GM19463 (cell line): ENCODE measurements around the gene NALCN.

Experiments used
- ATAC-seq: cut with Tn5 transposase; IDR thresholded peaks from one replicate; pipeline ENCODE4 v1.9.1; 2021; ENCODE audit warnings: mild to moderate bottlenecking, moderate library complexity; ENCODE audit not compliant: unreplicated experiment

The NALCN gene

DNA sequence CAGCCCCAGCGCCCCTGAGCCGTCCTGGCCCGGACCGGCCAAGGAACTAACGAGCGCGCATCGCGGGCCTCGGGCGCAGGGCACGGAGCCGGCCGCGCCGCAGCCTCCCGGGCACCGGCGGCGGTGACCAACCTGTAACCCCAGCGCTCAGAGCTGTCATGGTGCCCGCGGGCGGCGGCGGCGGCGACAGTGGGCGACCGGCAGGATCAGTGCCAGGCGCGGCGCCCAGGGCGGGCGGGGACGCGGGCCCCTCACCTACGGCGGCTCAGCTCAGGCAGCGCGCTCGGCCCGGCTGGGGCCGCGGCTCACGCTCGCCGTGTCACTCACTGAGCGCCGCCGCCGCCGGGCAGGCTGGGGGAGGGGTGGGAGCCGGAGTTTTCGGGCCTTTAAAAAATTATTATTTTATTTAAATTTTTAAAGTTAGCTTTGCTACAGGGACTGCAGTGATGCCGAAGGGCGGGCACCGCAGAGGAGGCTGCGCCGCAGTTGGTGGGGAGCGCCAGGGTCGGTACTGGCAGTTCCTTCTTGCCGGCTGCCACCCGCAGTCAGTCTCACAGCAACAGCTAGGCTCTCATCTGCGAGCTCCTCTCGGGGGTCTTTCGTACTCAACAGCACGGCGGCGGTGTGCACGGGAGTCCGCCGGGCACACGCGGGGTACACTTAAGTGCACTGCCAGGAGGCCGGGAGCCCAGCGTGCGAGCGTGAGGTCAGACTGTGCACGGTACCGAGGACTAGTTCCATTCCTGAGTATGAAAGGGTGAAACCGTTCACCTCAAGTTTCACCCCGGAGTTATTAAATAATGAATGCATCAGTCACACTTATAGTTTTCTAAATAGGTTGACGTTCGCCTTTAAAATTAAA lies at the start of gene NALCN:
Gene NALCN, minus strand, starts transcription at position 328 of the 862 bp plus-strand sequence. CDS start 17,382 bp downstream, outside the sequence.
- no peak for ATAC-seq

DNA sequence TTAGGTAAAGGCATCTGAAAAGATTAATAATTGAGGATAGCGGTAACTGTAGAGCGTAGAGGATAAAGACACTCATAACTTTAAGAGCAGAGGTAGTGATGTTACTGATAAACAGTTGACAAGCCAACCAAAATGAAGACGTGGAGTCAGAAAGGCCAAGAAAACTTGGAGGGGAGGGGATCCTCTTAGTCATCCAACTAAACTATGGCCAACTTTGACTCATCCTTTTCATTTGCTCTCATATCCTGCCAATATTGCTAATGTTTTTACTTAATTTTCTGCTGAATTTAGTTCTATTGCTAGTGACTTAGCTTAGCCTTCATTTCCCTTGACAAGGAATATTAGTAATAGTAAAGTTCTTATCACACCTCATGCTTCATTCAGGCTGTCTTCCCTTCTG lies 49.6 kb upstream of the NALCN start:
- no peak for ATAC-seq

DNA sequence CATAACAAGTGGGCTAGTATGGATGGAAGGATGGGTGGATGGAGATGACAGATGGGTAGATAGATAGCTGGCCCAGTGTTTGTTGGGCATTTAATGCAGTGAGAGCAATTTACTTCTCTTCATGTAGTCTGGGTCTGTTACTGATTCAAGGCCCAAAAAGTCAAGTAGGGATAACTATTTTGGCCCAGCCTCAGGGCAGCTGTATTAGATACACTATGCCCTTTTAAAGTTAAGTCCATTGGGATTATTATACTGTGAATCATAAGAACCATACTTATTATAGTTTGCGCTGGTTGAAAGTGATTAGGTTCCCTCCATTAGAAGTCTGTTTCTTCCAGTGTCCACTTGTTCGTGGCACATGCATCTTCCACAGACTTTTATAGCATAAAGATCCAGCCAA lies 40.9 kb upstream of the NALCN start:
- no peak for ATAC-seq

DNA sequence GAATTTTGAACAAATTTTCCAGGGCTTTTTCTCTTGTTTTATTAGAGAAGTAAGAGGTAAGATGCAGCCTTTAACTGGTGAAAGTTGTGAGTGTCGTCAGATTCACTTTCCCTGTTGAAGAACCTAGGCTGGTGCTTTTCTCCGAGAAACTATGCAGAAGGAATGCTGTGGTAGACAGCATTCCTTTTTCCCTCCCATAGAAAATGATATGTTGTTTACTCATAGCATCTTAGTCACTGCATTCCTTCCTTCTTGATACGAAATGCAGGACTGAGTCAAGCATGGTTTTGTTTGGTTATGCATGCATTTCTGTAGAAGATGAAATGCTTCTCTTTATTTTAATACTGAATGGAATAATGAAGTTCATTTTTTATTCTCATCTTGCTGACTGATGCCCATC lies 39.6 kb upstream of the NALCN start:
- ATAC-seq: no peak

DNA sequence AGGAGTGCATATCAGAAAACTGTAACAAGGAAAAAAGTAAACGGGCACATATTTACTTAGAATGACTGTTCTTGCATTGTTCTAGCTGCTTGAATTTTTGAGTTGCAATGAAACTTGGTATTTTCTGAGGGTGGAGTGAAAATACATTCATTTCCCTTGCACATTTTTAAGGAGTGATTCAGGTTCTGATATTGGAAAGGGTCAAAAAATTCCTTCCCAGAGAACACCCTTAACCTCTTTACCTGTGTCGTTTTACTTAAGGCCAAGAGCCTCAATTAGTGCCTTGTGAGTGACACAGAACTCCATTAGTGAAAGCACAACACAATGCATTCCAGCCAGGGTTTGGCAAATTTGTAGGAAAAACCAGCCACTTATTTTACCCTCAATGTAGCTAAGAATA lies 38.5 kb upstream of the NALCN start:
- no peak for ATAC-seq

DNA sequence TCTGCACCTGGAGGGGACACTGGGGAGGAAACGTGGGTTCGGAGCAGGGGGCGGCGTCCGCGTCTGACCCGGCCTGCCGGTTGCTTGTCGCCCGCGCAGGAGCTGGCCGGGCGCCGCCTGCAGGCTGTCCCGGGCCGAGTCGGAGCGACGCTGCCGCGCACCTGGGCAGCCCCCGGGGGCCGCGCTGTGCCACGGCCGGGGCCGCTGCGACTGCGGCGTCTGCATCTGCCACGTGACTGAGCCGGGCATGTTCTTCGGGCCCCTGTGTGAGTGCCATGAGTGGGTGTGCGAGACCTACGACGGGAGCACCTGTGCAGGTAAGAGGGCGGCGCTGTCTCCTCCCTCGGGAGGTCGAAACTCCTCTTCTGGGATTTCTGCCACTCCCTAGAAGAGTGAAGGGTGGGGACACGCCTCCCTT lies 37.5 kb upstream of the NALCN start:
- peak; percentile 34 for ATAC-seq

DNA sequence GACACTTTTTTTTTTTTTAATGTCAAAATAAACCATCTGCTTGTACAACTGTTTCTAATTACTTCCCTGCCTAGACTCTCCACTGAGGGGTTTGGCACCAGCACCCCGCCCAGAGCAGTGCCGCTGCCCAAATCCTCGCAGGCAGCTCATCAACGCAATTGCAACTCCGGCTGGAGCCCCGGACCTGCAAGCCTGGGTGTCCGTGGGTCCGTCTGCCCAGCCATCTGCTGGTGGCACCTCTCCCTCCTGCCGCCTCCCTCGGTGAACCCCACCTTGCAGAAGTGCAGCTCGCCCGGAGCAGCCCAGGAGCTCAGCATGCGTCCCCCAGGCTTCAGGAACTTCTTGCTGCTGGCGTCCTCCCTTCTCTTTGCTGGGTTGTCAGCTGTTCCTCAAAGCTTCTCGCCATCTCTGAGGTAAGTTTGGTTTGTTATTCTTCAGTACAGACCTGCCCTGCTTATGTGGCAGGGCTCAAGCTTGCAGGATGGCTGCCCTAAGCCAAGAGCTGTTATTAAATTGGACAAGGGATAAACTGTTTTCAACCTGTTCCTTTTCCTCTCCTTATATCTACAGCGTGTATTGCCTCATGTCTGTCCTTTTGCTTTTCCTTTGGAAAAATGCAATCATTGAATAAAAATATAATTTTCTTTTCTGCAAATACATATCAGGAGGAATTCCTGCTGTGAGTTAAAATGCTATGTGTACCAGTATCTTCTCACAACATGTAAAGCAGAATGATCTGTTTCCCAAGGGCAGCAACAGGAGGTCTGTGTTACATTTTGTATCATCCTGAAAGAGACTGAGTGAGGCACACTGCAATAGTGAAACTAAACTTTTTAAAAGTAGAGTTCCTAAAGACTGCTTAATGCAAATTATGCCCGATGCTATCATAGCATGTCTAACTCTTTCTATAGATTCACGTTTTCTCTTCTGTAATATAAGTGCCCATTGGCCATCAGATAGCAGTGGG lies 36.5 kb upstream of the NALCN start, which contains the start of gene ITGBL1:
Gene ITGBL1, plus strand, starts transcription at position 157 of the 967 bp plus-strand sequence. Its CDS starts 159 bp downstream, at position 316.
- peak; percentile 71 for ATAC-seq

DNA sequence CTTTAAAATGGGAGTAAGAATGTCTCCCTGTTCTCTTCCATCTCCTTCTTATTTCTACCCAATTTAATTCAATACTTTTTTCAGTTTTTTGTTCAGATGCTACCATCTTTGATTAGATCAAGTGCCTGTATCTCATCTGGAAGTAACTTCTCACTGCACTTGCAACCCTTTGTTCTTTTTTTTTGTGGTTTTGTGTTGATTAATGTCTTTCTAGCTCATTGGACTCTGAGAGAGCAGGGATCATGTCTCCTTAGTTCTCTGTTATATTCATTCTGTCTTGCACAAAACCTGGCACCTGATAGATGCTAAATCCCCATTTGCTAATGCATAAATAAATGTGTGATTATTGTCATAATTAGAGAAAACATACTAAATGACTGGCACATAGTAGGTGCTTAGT lies 35.3 kb upstream of the NALCN start:
- ATAC-seq: no peak

DNA sequence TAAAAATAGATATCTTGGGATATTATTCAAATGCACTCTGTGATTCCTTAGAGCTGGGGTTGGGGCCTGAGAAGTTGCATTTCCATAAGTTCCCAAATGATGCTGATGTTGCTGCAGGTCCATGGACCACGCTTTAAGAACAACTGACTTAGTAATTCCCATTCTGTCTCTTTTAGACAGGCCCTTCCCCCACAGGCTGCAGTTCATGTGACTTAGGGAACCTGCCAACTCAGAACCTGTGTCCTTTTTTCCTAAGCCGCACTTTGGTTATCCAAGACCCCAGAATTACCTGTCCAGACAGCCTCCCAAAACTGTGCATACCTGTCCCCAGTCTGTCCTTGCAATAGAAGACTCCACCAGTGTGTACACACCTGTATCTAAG lies 34.4 kb upstream of the NALCN start:
- ATAC-seq: no peak

DNA sequence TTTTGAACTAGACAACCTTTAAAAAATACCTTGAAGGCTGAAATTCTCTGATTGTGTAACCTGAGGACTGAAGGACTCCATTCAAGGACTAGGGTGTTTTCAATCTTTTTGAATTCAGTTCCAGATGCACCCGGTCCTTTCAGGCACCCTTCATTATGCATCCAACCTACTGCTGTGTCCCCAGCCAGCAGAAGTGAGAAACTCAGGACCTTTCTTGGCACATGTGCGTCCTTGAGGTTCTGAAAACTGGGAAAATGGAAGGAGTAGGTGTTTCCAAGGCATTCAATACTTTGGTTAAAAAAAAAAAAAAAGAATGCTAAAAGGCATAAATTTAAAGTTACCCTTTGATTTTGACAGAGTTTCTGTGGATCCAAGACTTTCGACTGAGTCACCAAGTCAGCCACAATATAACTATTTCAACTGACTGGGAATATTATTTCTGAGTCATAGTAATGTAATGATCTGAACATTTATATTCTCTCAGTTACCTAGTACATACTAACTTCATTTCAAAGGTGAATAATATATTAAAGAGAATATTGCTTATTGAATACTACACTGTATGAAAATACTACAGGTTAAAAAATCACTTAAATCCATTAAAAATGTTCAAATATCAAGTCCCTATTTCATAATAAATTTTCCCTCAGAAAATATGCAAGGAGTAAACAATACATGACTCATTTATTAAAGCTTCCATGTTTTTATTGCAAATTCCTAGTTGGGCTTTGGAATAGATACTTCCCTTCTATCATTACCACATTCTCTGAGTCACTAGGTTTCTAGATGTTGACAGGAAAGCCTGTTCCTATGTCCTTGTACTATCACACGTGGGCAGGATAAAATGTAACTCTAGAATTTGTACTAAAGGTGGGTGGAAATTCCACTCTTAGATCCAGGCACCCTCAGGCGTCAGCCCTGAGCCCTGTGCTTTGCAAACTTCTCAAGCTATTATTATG lies 33.8 kb upstream of the NALCN start:
- ATAC-seq: no peak

DNA sequence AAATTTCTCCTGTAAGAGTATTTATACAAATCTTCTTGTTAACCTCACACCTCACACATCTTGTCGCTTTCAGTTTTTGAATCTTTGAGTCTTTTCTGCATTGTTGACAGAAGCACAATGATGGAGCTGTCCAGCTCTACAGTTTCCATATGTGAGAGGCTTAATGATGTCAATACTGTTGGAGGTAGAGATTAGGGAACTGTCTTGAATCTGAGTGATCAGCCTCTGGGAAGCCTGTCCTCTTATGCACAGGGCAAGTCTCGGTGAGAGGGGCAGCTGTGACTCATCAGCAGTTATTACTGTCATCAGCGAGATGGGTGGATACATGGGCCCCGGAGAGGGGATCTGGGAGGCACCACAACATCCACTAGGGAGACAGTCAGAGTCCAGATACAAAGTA lies 31.5 kb upstream of the NALCN start:
- no peak for ATAC-seq

DNA sequence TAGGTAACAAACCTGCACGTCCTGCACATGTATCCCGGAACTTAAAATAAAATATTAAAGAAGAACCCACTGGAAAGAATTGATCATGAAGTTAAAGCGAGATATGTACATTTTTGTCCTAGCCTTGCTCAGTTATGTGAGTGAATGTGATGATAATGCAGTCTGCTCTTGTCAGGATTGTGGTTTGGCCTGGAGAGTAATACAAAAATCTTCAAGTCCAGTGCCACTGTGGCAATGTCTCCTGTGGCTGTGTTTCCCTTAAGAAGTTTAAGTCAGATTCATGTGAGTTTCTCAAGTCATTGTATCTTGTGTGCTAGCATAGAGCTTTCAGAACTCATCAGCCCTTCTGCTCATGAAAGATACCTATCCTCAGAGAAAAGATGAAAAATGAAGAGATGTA lies 18.2 kb upstream of the NALCN start:
- ATAC-seq: no peak

DNA sequence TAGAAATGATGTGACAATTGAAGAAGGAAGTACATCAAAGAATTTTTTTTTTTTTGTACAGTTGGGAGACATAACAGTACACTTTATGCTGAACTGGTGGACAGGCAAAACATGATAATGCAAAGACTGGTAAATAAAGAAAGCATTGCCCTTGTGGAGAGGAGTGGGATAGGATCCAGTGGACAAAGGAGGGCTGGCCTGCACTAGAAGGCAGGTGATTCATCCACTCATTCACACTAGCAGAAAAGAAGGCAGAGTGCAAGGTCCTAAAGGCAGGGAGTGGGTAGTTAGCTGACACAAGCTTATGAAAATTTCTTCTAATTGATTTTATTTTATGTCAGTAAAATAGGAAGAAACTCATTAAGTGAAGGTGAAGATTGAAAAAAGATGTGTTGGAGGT lies 17.6 kb upstream of the NALCN start:
- no peak for ATAC-seq

DNA sequence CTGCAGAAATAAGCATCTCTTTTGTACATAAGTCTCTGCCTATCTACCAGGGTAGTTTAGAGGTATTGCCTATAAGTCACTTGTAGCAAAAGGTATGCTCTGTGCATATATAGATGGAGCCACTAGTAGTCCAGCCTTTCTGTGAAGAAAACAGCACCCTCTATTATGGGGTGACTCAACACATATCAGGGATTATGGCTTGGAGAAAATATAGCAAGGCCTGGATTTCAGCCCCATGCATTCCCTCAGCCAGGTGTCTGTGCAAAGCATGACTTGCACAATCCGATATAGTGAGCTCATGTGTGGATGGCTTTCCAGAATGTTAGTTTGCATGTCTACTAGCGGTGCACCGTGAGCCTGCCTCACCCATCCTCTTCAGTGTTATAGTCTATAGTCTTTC lies 13.4 kb upstream of the NALCN start:
- ATAC-seq: no peak

DNA sequence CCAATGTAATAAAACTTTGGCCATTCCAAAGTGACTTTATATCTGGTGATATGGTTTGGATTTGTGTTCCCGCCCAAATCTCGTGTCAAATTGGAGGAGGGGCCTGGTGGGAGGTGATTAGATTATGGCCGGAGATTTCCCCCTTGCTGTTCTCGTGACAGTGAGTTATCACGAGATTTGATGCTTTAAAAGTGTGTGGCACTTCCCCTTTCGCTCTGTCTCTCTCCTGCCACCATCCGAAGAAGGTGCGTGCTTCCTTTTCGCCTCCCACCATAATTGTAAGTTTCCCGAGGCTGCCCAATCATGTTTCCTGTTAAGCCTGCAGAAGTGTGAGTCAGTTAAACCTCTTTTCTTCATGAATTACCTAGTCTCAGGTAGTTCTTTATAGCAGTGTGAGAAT lies 9.3 kb upstream of the NALCN start:
- no peak for ATAC-seq

DNA sequence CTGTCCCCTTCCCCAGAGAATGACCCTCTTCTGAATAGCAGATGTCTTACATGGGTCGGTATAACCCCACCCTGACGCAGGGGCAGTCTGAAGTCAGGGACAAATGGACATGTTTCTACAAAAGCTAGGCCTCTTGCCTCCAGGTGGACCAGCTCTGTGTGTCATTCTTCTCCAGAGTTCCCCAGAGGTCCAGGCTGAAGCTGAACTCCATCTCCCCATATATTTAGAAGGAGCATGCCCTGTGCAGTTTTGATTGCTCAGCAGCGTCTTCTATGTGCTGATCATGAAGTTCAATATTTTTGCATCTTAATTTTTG lies 8.8 kb upstream of the NALCN start:
- ATAC-seq: no peak

DNA sequence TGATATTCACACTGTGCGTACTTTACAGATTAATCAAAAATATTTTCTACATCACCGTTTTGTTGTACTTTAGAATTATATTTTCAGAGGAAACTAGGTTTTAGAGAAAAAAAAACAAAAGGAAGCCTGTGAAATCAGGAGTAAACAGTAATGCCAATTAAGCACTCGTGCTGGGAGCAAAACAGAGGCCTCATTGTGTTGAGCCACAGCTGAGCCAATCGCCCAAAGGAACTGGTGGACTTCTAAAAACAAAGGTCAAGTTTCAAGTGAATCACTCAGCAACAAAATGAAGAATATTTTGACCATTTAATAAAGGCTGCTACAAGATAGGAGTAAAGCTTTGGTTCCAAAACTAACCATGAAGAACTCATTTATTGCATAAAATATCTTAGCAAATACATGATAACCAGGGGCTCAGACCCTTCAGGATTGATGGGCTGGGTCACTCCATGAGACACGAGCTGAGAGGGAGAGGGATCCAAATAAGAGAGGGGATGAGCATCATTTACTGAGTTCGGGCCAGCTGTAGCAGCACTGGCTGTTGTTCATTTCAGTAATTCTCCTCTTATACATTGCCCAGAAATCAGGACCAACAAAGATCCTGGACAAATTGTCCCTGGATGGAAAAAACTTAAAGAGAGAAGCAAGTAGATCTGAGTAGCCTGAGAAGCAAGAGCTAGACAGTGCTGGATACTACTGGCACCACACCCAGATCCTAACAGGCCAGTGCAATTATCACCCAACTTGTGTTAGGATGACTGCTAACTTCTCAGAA lies 8.3 kb upstream of the NALCN start:
- no peak for ATAC-seq

DNA sequence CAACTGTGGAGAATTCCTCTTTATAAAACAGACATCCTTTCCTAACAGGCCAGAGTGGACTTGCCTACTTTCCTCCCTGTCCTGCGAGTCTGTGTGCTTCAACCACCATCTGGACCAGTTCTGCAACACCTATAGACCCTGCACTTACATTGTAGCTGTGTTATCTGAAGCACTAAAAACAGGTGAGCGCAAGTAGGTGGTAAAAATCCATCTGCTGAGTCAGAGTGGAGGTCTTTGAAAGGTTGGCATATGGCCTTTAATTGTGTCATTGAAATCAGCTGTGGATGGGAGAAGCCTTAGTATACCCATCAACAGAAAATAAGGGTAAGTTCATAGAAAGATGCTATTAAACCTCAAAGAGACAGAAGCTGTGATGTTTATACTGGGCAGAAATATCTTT lies 7.6 kb upstream of the NALCN start:
- ATAC-seq: no peak

DNA sequence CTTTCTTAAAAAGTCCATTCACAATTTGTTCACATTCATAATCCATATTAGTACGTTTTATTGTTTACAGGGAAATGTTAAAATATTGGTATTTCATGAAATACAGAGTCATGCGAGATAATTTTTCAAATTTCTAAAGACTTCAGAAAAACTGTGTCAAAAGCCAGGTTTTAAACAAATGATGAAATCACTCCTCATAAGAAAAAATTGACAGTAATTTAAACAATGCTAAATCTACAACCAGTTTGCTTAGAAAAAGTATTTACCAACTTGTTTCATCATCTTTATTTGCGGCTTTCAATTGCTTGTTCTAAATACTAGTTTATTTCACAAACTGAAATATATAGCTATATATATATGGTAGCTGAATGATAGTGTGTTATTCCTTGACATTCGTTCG lies 1.2 kb upstream of the NALCN start:
- no peak for ATAC-seq

DNA sequence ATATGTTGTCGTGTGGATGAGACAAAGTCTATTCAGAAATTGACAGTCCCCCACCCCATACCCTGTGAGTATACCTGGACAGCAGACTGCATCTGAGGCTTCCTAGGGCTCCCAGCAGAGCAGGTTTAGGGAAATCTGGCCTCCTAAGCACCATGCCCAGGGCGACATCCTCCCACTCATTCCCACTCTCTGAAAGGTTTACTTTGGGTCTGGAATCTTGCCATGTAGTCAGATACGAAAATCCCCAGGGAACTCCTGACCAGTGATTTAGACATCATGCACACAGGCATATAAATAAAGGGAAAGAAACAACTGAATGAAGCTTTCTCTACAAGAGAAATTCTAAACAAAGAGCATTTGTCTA lies 717 bp upstream of the NALCN start:
- no peak for ATAC-seq
